ENCODE results near the gene DNAH3.

DNA sequence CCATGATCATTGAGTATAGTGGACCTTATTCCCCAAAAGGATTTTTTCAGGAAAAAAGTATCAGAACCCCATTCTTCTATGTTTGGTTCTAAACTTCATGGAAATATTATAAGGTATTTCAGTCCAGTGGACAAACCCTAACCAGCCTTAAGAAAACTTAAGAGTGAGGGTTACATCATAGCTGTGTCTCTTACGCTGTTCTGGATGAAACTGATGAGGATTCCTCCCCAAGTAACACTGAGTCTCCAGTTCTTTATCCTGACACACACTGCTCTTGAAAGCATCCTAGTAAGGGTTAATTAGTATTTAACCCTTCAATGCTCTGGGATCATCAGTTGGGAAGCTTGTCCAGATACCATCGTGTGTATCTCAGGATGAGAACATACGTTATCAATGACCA lies 245.1 kb downstream of the DNAH3 start:
- TF ChIP-seq, protein P1, sequence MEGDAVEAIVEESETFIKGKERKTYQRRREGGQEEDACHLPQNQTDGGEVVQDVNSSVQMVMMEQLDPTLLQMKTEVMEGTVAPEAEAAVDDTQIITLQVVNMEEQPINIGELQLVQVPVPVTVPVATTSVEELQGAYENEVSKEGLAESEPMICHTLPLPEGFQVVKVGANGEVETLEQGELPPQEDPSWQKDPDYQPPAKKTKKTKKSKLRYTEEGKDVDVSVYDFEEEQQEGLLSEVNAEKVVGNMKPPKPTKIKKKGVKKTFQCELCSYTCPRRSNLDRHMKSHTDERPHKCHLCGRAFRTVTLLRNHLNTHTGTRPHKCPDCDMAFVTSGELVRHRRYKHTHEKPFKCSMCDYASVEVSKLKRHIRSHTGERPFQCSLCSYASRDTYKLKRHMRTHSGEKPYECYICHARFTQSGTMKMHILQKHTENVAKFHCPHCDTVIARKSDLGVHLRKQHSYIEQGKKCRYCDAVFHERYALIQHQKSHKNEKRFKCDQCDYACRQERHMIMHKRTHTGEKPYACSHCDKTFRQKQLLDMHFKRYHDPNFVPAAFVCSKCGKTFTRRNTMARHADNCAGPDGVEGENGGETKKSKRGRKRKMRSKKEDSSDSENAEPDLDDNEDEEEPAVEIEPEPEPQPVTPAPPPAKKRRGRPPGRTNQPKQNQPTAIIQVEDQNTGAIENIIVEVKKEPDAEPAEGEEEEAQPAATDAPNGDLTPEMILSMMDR (IDR thresholded peaks at IDR 0.05; ENCODE audit: insufficient read depth, low read length), result no peak
- TF ChIP-seq GABPA (IDR thresholded peaks at IDR 0.05; ENCODE audit: low read depth), result no peak
- TF ChIP-seq POLR2AphosphoS5 (IDR thresholded peaks at IDR 0.05; ENCODE audit: low read depth), result no peak

Data from HL-60 (cell line).